ENCODE results near the gene CXCL16. TPM values are rescaled to one million over a fixed set of nuclear protein-coding genes. Genes with fewer than 3 reads are reported as not detected.
"Not testable (repeated sequence)": the region's sequence is repeated elsewhere in the genome, so short reads cannot be mapped to it uniquely, and the experiment has no call there.

The CXCL16 gene
- total and polyA plus RNA-seq, 8 donors, result 14.2 to 147 (median 16.9) TPM

DNA sequence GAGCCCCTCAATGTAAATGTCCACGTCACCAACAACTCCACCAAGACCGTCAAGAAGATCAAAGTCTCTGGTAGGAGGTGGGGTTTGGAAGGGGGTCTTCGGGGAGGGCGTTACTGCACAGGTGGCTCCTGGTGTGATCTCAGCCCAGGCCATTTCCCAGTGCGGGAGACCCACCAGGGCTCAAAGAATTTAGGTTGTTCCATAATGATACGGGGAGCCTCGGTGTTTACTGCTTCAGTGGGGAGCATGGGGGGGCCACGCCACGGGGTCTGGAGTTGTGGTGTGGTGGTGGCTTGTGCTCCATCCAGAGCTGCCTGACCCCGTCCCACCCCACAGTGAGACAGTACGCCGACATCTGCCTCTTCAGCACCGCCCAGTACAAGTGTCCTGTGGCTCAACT lies 21.5 kb downstream of the CXCL16 start:
- Histone ChIP-seq H3K27me3 (no peaks in the 10 kb centered on the region), H3K4me3 (no peak overlapping the region), H3K36me3 (peaks cover 0 to 65% of the 10 kb centered on the region in 2 donors), H3K4me1 (peaks cover 0 to 75% of the 10 kb centered on the region in 2 donors), H3K9me3 (no peaks in the 10 kb centered on the region), H3K27ac (peak overlapping the region in 1 of 2 donors; percentile 80)
- TF ChIP-seq, protein P1, sequence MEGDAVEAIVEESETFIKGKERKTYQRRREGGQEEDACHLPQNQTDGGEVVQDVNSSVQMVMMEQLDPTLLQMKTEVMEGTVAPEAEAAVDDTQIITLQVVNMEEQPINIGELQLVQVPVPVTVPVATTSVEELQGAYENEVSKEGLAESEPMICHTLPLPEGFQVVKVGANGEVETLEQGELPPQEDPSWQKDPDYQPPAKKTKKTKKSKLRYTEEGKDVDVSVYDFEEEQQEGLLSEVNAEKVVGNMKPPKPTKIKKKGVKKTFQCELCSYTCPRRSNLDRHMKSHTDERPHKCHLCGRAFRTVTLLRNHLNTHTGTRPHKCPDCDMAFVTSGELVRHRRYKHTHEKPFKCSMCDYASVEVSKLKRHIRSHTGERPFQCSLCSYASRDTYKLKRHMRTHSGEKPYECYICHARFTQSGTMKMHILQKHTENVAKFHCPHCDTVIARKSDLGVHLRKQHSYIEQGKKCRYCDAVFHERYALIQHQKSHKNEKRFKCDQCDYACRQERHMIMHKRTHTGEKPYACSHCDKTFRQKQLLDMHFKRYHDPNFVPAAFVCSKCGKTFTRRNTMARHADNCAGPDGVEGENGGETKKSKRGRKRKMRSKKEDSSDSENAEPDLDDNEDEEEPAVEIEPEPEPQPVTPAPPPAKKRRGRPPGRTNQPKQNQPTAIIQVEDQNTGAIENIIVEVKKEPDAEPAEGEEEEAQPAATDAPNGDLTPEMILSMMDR (IDR thresholded peaks at IDR 0.05), result no peak
- intact Hi-C loops (cut with DNase I), result no loop called here
- ATAC-seq, result no peak
- no peak for DNase-seq

DNA sequence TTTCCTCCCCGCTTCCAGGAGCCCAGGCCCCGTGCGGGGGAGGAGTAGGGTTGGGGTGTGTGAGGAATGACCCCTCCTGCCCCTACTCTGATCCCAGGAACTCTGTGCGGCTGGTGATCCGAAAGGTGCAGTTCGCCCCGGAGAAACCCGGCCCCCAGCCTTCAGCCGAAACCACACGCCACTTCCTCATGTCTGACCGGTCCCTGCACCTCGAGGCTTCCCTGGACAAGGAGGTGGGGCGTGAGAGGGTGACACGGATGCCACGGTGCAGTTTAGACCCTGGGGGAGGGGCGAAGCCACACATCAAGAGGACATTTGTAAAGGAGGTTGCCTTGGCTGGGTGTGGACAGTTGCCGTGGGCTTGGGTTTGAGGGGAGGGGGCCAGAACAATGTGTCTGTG lies 21.9 kb downstream of the CXCL16 start:
- TF ChIP-seq, protein P1 (IDR thresholded peaks at IDR 0.05), result no peak
- H3K27me3 ChIP-seq, result no peaks in the 10 kb centered on the region
- DNase-seq, result peak in 1 of 4 donors; percentile 87
- ATAC-seq, result no peak
- H3K36me3 ChIP-seq, result peaks cover 0 to 70% of the 10 kb centered on the region in 2 donors
- H3K27ac ChIP-seq, result peak overlapping the region in 1 of 2 donors; percentile 80
- H3K9me3 ChIP-seq, result no peaks in the 10 kb centered on the region
- H3K4me1 ChIP-seq, result peaks cover 4 to 78% of the 10 kb centered on the region in 2 donors
- H3K4me3 ChIP-seq, result peak overlapping the region in 1 of 2 donors; percentile 16
- intact Hi-C loops (cut with DNase I), result no loop called here

DNA sequence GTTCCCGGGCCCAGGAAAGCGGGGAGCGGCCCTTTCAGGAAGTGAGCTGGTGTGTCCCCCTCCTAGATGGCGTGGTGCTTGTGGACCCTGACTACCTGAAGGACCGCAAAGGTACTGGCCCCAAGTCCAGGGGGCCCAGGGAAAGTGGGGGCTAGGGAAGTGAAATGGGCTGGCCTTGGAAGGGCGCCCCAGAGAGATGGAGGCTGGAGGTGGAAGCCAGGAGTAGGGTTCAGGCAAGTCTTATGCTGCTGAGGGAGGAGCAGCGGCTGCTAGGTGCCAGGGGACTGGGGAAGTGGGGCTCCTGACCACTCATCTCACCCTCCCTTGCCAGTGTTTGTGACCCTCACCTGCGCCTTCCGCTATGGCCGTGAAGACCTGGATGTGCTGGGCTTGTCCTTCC lies 23.6 kb downstream of the CXCL16 start:
- intact Hi-C loops (cut with DNase I), result no loop called here
- Histone ChIP-seq H3K36me3 (peaks cover 0 to 64% of the 10 kb centered on the region in 2 donors), H3K4me1 (peaks cover 11 to 82% of the 10 kb centered on the region in 2 donors), H3K27me3 (no peaks in the 10 kb centered on the region), H3K9me3 (no peaks in the 10 kb centered on the region), H3K4me3 (no peak overlapping the region), H3K27ac (peak overlapping the region in 1 of 2 donors; percentile 80)
- TF ChIP-seq, protein P1 (IDR thresholded peaks at IDR 0.05), result no peak
- no peak for ATAC-seq
- no peak for DNase-seq

DNA sequence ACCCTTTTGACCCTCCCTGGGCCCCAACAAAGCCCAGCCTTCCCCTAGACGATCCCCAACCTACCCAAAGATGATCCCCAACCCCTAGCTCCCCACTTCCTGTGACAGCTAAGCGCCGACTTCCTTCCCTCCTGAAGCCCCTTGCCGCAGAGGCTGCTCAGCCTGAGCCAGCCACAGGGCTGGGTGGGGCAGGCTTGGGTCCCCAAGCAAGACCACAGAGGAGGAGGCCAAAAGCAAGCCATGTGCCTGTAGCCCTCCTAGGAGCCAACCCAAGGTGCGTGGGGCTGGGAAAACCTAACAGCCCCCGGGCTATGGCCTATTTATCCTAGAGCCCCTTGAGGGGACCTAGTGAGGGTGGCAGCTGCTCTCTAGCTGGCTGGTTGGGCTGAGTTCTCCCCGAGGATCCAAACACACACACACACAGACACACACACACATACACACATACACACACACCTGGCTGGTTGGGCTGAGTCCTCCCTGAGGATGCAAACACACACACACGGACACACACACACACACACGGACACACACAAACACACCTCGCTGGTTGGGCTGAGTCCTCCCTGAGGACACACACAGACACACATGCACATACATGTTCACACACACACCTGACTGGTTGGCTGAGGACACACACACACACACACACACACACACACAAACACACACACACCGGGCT lies 24.5 kb downstream of the CXCL16 start:
- Histone ChIP-seq H3K27me3 (no peaks in the 10 kb centered on the region), H3K27ac (peak overlapping the region in 1 of 2 donors; percentile 98), H3K9me3 (no peaks in the 10 kb centered on the region), H3K4me3 (peak overlapping the region in 1 of 2 donors; percentile 30), H3K4me1 (peaks cover 14 to 81% of the 10 kb centered on the region in 2 donors), H3K36me3 (peaks cover 0 to 55% of the 10 kb centered on the region in 2 donors)
- intact Hi-C loops (cut with DNase I), result no loop called here
- TF ChIP-seq, protein P1 (IDR thresholded peaks at IDR 0.05), result no peak
- ATAC-seq, result no peak
- DNase-seq, result no peak

DNA sequence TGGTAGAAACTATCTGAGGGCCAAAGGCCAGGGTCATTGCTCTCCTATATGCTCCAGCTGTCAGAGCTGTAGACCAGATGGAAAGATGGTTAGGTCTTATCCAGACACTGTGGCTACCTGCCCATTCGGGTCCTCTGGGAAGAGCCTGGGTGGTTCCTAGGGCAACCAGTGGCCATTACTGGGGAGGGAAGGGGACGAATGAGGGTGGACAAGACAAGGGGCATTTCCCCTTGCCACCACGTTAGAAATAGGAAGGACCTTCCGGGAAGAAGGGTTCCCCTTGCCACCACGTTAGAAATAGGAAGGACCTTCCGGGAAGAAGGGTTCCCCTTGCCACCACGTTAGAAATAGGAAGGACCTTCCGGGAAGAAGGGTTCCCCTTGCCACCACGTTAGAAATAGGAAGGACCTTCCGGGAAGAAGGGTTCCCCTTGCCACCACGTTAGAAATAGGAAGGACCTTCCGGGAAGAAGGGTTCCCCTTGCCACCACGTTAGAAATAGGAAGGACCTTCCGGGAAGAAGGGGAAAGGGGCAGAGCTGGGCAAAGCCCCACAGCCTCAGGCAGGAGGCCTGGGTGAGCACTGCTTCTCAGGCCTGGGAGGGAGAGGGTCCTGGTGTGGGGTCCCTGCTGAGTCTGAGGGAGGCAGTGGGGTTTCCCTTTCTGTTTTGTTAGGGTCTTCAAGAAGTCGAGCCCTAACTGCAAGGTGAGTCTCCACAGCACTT lies 25.2 kb downstream of the CXCL16 start:
- H3K27me3 ChIP-seq; ATAC-seq; intact Hi-C loops (cut with DNase I); DNase-seq; H3K9me3 ChIP-seq: not testable (repeated sequence)
- H3K36me3 ChIP-seq, result peaks cover 0 to 48% of the 10 kb centered on the region in 2 donors
- H3K4me1 ChIP-seq, result peaks cover 17 to 79% of the 10 kb centered on the region in 2 donors
- peak overlapping the region in 1 of 2 donors; percentile 30 for H3K4me3 ChIP-seq
- H3K27ac ChIP-seq, result peak overlapping the region in 1 of 2 donors; percentile 98

All from left lung (tissue), 10 donors.